Measurements from ENCODE around the gene MTMR2.

The MTMR2 gene

GRCh38 chr11:95835351-95835750 is 88.6 kb downstream of the MTMR2 start:
- no peak for DNase-seq (ENCODE audit: extremely low spot score)
- no peak for TF ChIP-seq CTCF (IDR thresholded peaks at IDR 0.05; ENCODE audit: control extremely low read depth, extremely low read depth, low read depth, missing control alignments)
- CTCF ChIA-PET: interaction anchor here (0.6 to 4.4 kb wide), 33 partner anchors 8 to 628 kb away, joined by 3 to 45 read pairs (median 5); partner anchors contain the start of genes MAML2 and MTMR2
- POLR2A ChIA-PET: no interaction called here

- CTCF ChIA-PET: interaction anchor here (1.0 to 4.4 kb wide), 3 partner anchors 16 to 560 kb away, joined by 3 to 30 read pairs (median 5); partner anchors contain the start of gene MAML2
- TF ChIP-seq CTCF (IDR thresholded peaks at IDR 0.05; ENCODE audit: control extremely low read depth, extremely low read depth, low read depth, missing control alignments): no peak
- POLR2A ChIA-PET: no interaction called here
- DNase-seq (ENCODE audit: extremely low spot score): no peak
Observed at GRCh38 chr11:95833378-95833777, 90.5 kb downstream of the MTMR2 start.

GRCh38 chr11:95832763-95833162 is 91.1 kb downstream of the MTMR2 start:
- CTCF ChIA-PET: interaction anchor here (0.8 to 4.4 kb wide), 3 partner anchors 17 to 510 kb away, joined by 3 to 30 read pairs (median 5); partner anchors contain the start of gene MAML2
- no peak for DNase-seq (ENCODE audit: extremely low spot score)
- TF ChIP-seq CTCF (IDR thresholded peaks at IDR 0.05; ENCODE audit: control extremely low read depth, extremely low read depth, low read depth, missing control alignments): no peak
- POLR2A ChIA-PET: no interaction called here

GRCh38 chr11:95831198-95831883 is 92.6 kb downstream of the MTMR2 start:
- POLR2A ChIA-PET: no interaction called here
- CTCF ChIA-PET: no interaction called here
- TF ChIP-seq CTCF (IDR thresholded peaks at IDR 0.05; ENCODE audit: control extremely low read depth, extremely low read depth, low read depth, missing control alignments): no peak
- no peak for DNase-seq (ENCODE audit: extremely low spot score)

GRCh38 chr11:95829580-95830259 is 94.2 kb downstream of the MTMR2 start:
- ChIA-PET POLR2A (no interaction called here), CTCF (interaction anchor here (0.9 to 1.6 kb wide), 4 partner anchors 15 to 564 kb away, joined by 3 to 6 read pairs (median 4); no protein-coding TSS in a partner anchor)
- no peak for DNase-seq (ENCODE audit: extremely low spot score)
- no peak for TF ChIP-seq CTCF (IDR thresholded peaks at IDR 0.05; ENCODE audit: control extremely low read depth, extremely low read depth, low read depth, missing control alignments)

- no peak for TF ChIP-seq CTCF (IDR thresholded peaks at IDR 0.05; ENCODE audit: control extremely low read depth, extremely low read depth, low read depth, missing control alignments)
- ChIA-PET CTCF (interaction anchor here (0.7 to 2.6 kb wide), 3 partner anchors 9 to 854 kb away, joined by 3 to 13 read pairs (median 3); partner anchors contain the start of genes CWC15 and KDM4D), POLR2A (no interaction called here)
- DNase-seq (ENCODE audit: extremely low spot score): no peak
Observed at GRCh38 chr11:95827696-95828095, 96.2 kb downstream of the MTMR2 start.

Measured in GM10248 (cell line).